WERI-Rb-1 (cell line): ENCODE results near the gene SNX30.

Experiments used
- DNase-seq: peaks from one replicate; pipeline ENCODE4 v3.0.0-alpha.2; 2020
- H3K27ac ChIP-seq: fragments of 250-450 bp; sonication (Bioruptor Pico); 2 replicates; pipeline ENCODE4 v1.5.1; 2020; ENCODE audit warnings: mild to moderate bottlenecking, moderate library complexity
- H3K27me3 ChIP-seq: fragments of 250-450 bp; sonication (Bioruptor Pico); 2 replicates; pipeline ENCODE4 v1.5.1; 2021; ENCODE audit warnings: mild to moderate bottlenecking, low read depth, moderate library complexity; ENCODE audit not compliant: insufficient read depth, severe bottlenecking
- H3K36me3 ChIP-seq: fragments of 250-450 bp; sonication (Bioruptor Pico); 2 replicates; pipeline ENCODE4 v1.5.1; 2020; ENCODE audit warnings: mild to moderate bottlenecking, moderate library complexity
- H3K4me3 ChIP-seq: 2 replicates; pipeline ENCODE4 v1.5.1; 2011; ENCODE audit warnings: low read depth, mild to moderate bottlenecking, control low read depth, low read length
- H3K9me3 ChIP-seq: fragments of 250-450 bp; sonication (Bioruptor Pico); 2 replicates; pipeline ENCODE4 v1.5.1; 2021; ENCODE audit warnings: mild to moderate bottlenecking, moderate library complexity; ENCODE audit not compliant: severe bottlenecking
- CTCF ChIP-seq: IDR thresholded peaks from 2 replicates; pipeline ENCODE4 v1.5.1; 2011; ENCODE audit warnings: low read depth, mild to moderate bottlenecking, control low read depth, inconsistent platforms, low read length

The SNX30 gene

DNA sequence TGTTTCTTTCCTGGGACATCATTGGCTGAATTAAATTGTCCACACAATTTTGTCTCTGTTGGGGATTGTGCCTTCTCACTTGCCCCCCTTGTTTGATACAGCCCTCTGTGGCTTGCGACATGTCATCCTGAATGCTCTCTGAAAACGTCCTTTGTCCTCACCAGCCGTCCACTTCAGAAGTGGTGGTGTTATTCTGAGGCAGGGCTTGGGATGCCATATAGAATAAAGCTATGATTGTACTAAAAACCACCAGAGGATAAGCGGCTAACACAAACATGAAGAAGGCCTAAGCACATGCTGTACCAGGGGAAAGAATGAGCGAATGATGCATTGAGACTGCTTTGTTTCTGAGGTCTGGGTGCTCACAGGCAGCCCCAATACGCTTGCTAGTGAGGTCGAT, 3.5 kb upstream of the SNX30 start:
- TF ChIP-seq CTCF, result no peak
- Histone ChIP-seq H3K27me3 (no peaks in the 10 kb centered on the region), H3K9me3 (no peaks in the 10 kb centered on the region), H3K27ac (no peak overlapping the region), H3K4me3 (no peak overlapping the region), H3K36me3 (no peaks in the 10 kb centered on the region)
- DNase-seq, result no peak

GRCh38 chr9:112750764-112751055, 150 bp downstream of the SNX30 start:
- DNase-seq, result no peak
- peak overlapping the region; percentile 94 for H3K27ac ChIP-seq
- peak overlapping the region; percentile 80 for H3K4me3 ChIP-seq
- no peaks in the 10 kb centered on the region for H3K9me3 ChIP-seq
- TF ChIP-seq CTCF, result no peak
- peaks cover 15% of the 10 kb centered on the region for H3K36me3 ChIP-seq
- no peaks in the 10 kb centered on the region for H3K27me3 ChIP-seq

- TF ChIP-seq CTCF, result no peak
- H3K27ac ChIP-seq, result peak overlapping the region; percentile 94
- peak; percentile 96 for DNase-seq
Measured at GRCh38 chr9:112751056-112751795, 666 bp downstream of the SNX30 start.

GRCh38 chr9:112752334-112753125, 2.0 kb downstream of the SNX30 start:
- no peaks in the 10 kb centered on the region for H3K27me3 ChIP-seq
- TF ChIP-seq CTCF, result no peak
- H3K36me3 ChIP-seq, result peaks cover 15% of the 10 kb centered on the region
- H3K4me3 ChIP-seq, result no peak overlapping the region
- no peaks in the 10 kb centered on the region for H3K9me3 ChIP-seq
- H3K27ac ChIP-seq, result peak overlapping the region; percentile 94; the same call in 1 of the 2 replicates
- no peak for DNase-seq

More at GRCh38 chr9:112751056-112751795, 666 bp downstream of the SNX30 start:
- no peaks in the 10 kb centered on the region for H3K9me3 ChIP-seq
- peaks cover 15% of the 10 kb centered on the region for H3K36me3 ChIP-seq
- H3K4me3 ChIP-seq, result peak overlapping the region; percentile 80
- H3K27me3 ChIP-seq, result no peaks in the 10 kb centered on the region

DNA sequence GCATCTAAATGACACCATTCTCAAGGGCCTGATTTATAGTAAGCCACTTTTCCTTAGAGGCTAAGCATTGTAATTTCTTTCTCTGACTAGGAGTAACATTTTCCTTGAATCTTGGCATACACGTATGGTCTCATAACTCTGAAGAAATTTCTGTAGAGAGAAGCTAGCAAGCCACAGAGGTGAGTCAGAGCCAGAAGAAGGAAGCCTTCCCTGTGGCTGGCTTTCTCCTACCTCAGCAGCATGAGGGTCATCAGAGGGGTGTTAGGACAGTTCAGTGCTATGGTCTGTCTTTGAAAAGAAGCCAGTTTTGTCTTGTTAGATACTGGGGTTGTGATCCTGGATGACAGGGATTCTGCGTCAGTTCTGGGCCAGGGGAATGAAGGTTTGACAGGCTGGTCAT, 3.2 kb downstream of the SNX30 start:
- DNase-seq, result no peak

More for the DNA sequence above, 3.2 kb downstream of the SNX30 start:
- H3K9me3 ChIP-seq, result no peaks in the 10 kb centered on the region
- no peak for TF ChIP-seq CTCF
- no peak overlapping the region for H3K4me3 ChIP-seq
- H3K27me3 ChIP-seq, result no peaks in the 10 kb centered on the region
- peaks cover 15% of the 10 kb centered on the region for H3K36me3 ChIP-seq
- H3K27ac ChIP-seq, result no peak overlapping the region
